HepG2 (cell line): ENCODE measurements around the gene TDRD10. TPM values are rescaled to one million over a fixed set of nuclear protein-coding genes. Genes with fewer than 3 reads are reported as not detected.

Experiments used
- ATAC-seq: fragments of 200-7000 bp; cut with Tn5 transposase; 3 replicates; pipeline ENCODE4 v1.9.1; 2020; ENCODE audit warnings: mild to moderate bottlenecking, moderate library complexity
- BruUV-seq: library from RNA; stranded (reverse); fragments of 400-500 nt; replicated peaks from 2 replicates; lab custom pipeline; 2021; lab: Mats Ljungman, UMichigan
- CTCF ChIA-PET: fragments of 300-600 bp; formaldehyde crosslinking; extraction: SDS; loops from one replicate; lab custom pipeline; 2021; ENCODE audit warnings: low total read pairs, inconsistent platforms, low intra/inter-chr PET ratio; lab: Yijun Ruan, JAX
- POLR2A ChIA-PET: fragments of 350-600 bp; sonication (Branson Sonifier 250); formaldehyde crosslinking; loops from one replicate; lab custom pipeline; 2020; ENCODE audit warnings: antibody characterized with exemption, inconsistent platforms; lab: Yijun Ruan, JAX
- DNase-seq: peaks from one replicate; pipeline ENCODE4 v3.0.0-alpha.2; 2015; ENCODE audit warnings: low spot score
- FAIRE-seq: peaks from 3 replicates; lab custom pipeline; 2011; peaks lifted over from hg19 to GRCh38; lab: Jason Lieb, UNC
- H2AFZ ChIP-seq: one replicate; pipeline ENCODE4 v1.6.1; 2011; ENCODE audit warnings: low read length, inconsistent platforms
- H3K27ac ChIP-seq: fragments of 300-600 bp; 3 replicates; pipeline ENCODE4 v1.8.0; 2011; ENCODE audit warnings: mixed run types, mild to moderate bottlenecking, mixed read lengths, low read length, inconsistent platforms; ENCODE audit not compliant: insufficient read depth; ENCODE audit errors: extremely low read length
- H3K27me3 ChIP-seq, 2 experiments: fragments of 200-600 bp in 1 of 2; 2 replicates in 1 of 2; 3 replicates in 1 of 2; pipeline versions ENCODE4 v1.6.0 to v1.8.0; 2011; ENCODE audit warnings: low read length in 2 of 2, mild to moderate bottlenecking in 2 of 2, moderate library complexity in 2 of 2, inconsistent platforms in 1 of 2; ENCODE audit not compliant: insufficient read depth in 2 of 2, control insufficient read depth in 1 of 2
- H3K36me3 ChIP-seq, 2 experiments: fragments of 200-600 bp in 1 of 2; replicated peaks in 1 of 2; 2 replicates in 1 of 2; 3 replicates in 1 of 2; pipeline versions ENCODE4 v1.5.1 to v1.8.0; 2011; ENCODE audit warnings: low read length in 2 of 2, inconsistent platforms in 1 of 2; ENCODE audit not compliant: insufficient read depth in 2 of 2, control insufficient read depth in 1 of 2
- H3K4me1 ChIP-seq: 2 replicates; pipeline ENCODE4 v1.5.1; 2012; ENCODE audit warnings: low read length, inconsistent platforms; ENCODE audit not compliant: insufficient read depth
- H3K4me2 ChIP-seq: 2 replicates; pipeline ENCODE4 v1.6.0; 2011; ENCODE audit warnings: low read depth, low read length, inconsistent platforms
- H3K4me3 ChIP-seq, 3 experiments: fragments of 200-600 bp in 1 of 3; sonication (generic), shearing (Covaris generic) in 1 of 3; replicated peaks in 1 of 3; 2 replicates each; pipeline ENCODE4 v1.5.1; 2011 to 2016; ENCODE audit warnings: low read length in 3 of 3, inconsistent platforms in 2 of 3, low read depth in 2 of 3, mild to moderate bottlenecking in 2 of 3, control low read depth in 1 of 3, mixed read lengths in 1 of 3; ENCODE audit not compliant: insufficient read depth in 1 of 3
- H3K79me2 ChIP-seq: one replicate; pipeline ENCODE4 v1.6.1; 2011; ENCODE audit warnings: low read length, inconsistent platforms; ENCODE audit not compliant: insufficient read depth
- H3K9ac ChIP-seq: 2 replicates; pipeline ENCODE4 v1.6.0; 2011; ENCODE audit warnings: mild to moderate bottlenecking, low read depth, low read length, inconsistent platforms; ENCODE audit not compliant: insufficient read depth
- H3K9me3 ChIP-seq: 2 replicates; pipeline ENCODE4 v1.5.1; 2012; ENCODE audit warnings: mild to moderate bottlenecking, low read length
- H4K20me1 ChIP-seq: 2 replicates; pipeline ENCODE4 v1.6.0; 2011; ENCODE audit warnings: inconsistent platforms, mild to moderate bottlenecking, low read length, moderate library complexity; ENCODE audit not compliant: insufficient read depth
- CENPX ChIP-seq: sonication (generic); formaldehyde crosslinking; IDR thresholded peaks from 2 replicates; pipeline ENCODE4 v1.9.0; 2021; ENCODE audit warnings: mild to moderate bottlenecking, missing genetic modification reagents, moderate library complexity
- E2F1 ChIP-seq: sonication (generic); formaldehyde crosslinking; IDR thresholded peaks from 2 replicates; pipeline ENCODE4 v1.5.0; 2020; ENCODE audit warnings: missing genetic modification reagents
- ETS1 ChIP-seq: sonication (generic); formaldehyde crosslinking; IDR thresholded peaks from 2 replicates; pipeline ENCODE4 v1.4.0; 2020; ENCODE audit warnings: missing genetic modification reagents
- KDM2A ChIP-seq: sonication (generic); formaldehyde crosslinking; IDR thresholded peaks from 2 replicates; pipeline ENCODE4 v1.4.0; 2020; ENCODE audit warnings: low read depth, missing genetic modification reagents, borderline replicate concordance
- NBN ChIP-seq: fragments of 450-650 bp; conservative IDR thresholded peaks from 2 replicates; pipeline ENCODE4 v1.6.1; 2017
- PBX2 ChIP-seq: IDR thresholded peaks from 2 replicates; pipeline ENCODE4 v1.6.1; 2016; ENCODE audit warnings: control low read depth
- SATB2 ChIP-seq: sonication (generic); formaldehyde crosslinking; IDR thresholded peaks from 2 replicates; pipeline ENCODE4 v1.5.0; 2020; ENCODE audit warnings: missing genetic modification reagents
- SIX1 ChIP-seq: sonication (generic); formaldehyde crosslinking; IDR thresholded peaks from 2 replicates; pipeline ENCODE4 v1.4.0; 2020; ENCODE audit warnings: missing genetic modification reagents, borderline replicate concordance
- SMYD3 ChIP-seq: sonication (generic); formaldehyde crosslinking; IDR thresholded peaks from 2 replicates; pipeline ENCODE4 v1.8.1; 2023; ENCODE audit warnings: mild to moderate bottlenecking, missing genetic modification reagents
- SOX13 ChIP-seq, 3 experiments: fragments of 450-650 bp in 1 of 3; sonication (generic) in 1 of 3; formaldehyde crosslinking in 1 of 3; IDR thresholded peaks in 2 of 3; conservative IDR thresholded peaks in 1 of 3; 2 replicates each; pipeline versions ENCODE4 v1.5.0 to v1.6.1; 2016 to 2020; ENCODE audit warnings: antibody characterized with exemption in 1 of 3, mild to moderate bottlenecking in 1 of 3, missing compliant biosample characterization in 1 of 3, missing genetic modification reagents in 1 of 3, moderate library complexity in 1 of 3
- SRY ChIP-seq: sonication (generic); formaldehyde crosslinking; IDR thresholded peaks from 2 replicates; pipeline ENCODE4 v1.8.0; 2022; ENCODE audit warnings: mild to moderate bottlenecking, missing genetic modification reagents
- SYNCRIP ChIP-seq: fragments of 200-400 bp; formaldehyde crosslinking; IDR thresholded peaks from 2 replicates; pipeline ENCODE4 v1.6.1; 2018; ENCODE audit warnings: mild to moderate bottlenecking, low read depth, low read length; ENCODE audit not compliant: insufficient read depth
- TCF12 ChIP-seq, 2 experiments: fragments of 450-650 bp in 1 of 2; sonication (generic) in 1 of 2; formaldehyde crosslinking in 1 of 2; IDR thresholded peaks; 2 replicates each; pipeline versions ENCODE4 v1.6.1 to v1.8.0; 2017 to 2022; ENCODE audit warnings: antibody characterized with exemption in 1 of 2, mild to moderate bottlenecking in 1 of 2, missing genetic modification reagents in 1 of 2, moderate library complexity in 1 of 2
- TFDP1 ChIP-seq: IDR thresholded peaks from 2 replicates; pipeline ENCODE4 v1.6.1; 2016; ENCODE audit warnings: missing compliant biosample characterization, missing genetic modification reagents, borderline replicate concordance
- ZNF260 ChIP-seq: sonication (generic); formaldehyde crosslinking; IDR thresholded peaks from 2 replicates; pipeline ENCODE4 v1.4.0; 2020; ENCODE audit warnings: missing genetic modification reagents, low read depth, mild to moderate bottlenecking, borderline replicate concordance
- ZNF350 ChIP-seq: sonication (generic); formaldehyde crosslinking; IDR thresholded peaks from 2 replicates; pipeline ENCODE4 v1.4.0; 2020; ENCODE audit warnings: mild to moderate bottlenecking, low read depth, missing genetic modification reagents, borderline replicate concordance
- ZNF766 ChIP-seq: sonication (generic); formaldehyde crosslinking; IDR thresholded peaks from 2 replicates; pipeline ENCODE4 v1.5.0; 2020; ENCODE audit warnings: missing genetic modification reagents, borderline replicate concordance
- ZSCAN29 ChIP-seq: sonication (generic); formaldehyde crosslinking; conservative IDR thresholded peaks from 2 replicates; pipeline ENCODE4 v1.4.0; 2020; ENCODE audit warnings: mild to moderate bottlenecking, missing genetic modification reagents
- WGBS: methylation state at CpG from one replicate; pipeline ENCODE4 v1.1.6; 2017; ENCODE audit warnings: low lambda C conversion rate; 5-methylcytosine and 5-hydroxymethylcytosine counted together
- in situ Hi-C: cut with HindIII; loops from 2 replicates; pipeline ENCODE4 v1.10.0; 2017; ENCODE audit warnings: low pct_unique_long_range_greater_than_20kb; ENCODE audit not compliant: extremely low pct_ligation_motif_present
- intact Hi-C: fragments of 100-400 bp; cut with micrococcal nuclease; formaldehyde crosslinking; loops from one replicate; pipeline ENCODE4 v1.10.0; 2022; ENCODE audit not compliant: unreplicated experiment
- polyA plus RNA-seq, 8 experiments: library from polyadenylated mRNA; depleted of rRNA in 3 of 8; stranded (reverse) in 7 of 8; unstranded in 1 of 8; fragments of >200 nt; fragmentation: Illumina TruSeq in 4 of 8; extraction: Trizol in 4 of 8; gene quantifications; 2 replicates each; pipeline versions ENCODE4 v1.2.1 to v1.2.3, GENCODE V29; 2011 to 2016; ENCODE audit warnings: low read depth in 4 of 8, missing spikeins in 1 of 8, mixed read lengths in 1 of 8; ENCODE audit not compliant: insufficient read depth in 1 of 8
- total RNA-seq, 5 experiments: library from RNA; depleted of rRNA; stranded (reverse); fragments of >200 nt; fragmentation: Illumina TruSeq; extraction: Trizol; gene quantifications; 2 replicates each; pipeline ENCODE4 v1.2.3, GENCODE V29; 2016; ENCODE audit warnings: low read depth in 1 of 5

The TDRD10 gene
- total and polyA plus RNA-seq, 2 of the 13 experiments (the other 11 are each of a cell fraction or from before 2014, with no cell fraction given) = not detected

- TF ChIP-seq PBX2 (CRISPR knock-in tag) (no peak), CENPX (no peak), ZSCAN29 (CRISPR knock-in tag) (no peak), NBN (no peak), SOX13 (IDR thresholded peaks at IDR 0.05) (no peak), SOX13 (CRISPR knock-in tag; conservative IDR thresholded peaks at IDR 0.05 in 1 of 2, IDR thresholded peaks at IDR 0.05 in 1 of 2) (no peak), ZNF350 (CRISPR knock-in tag) (no peak), KDM2A (no peak), E2F1 (no peak), TCF12 (IDR thresholded peaks at IDR 0.05) (no peak), TCF12 (CRISPR knock-in tag; IDR thresholded peaks at IDR 0.05) (no peak), SATB2 (CRISPR knock-in tag) (no peak)
These were observed 8.7 kb upstream of the TDRD10 start (continued) for GRCh38 chr1:154493276-154493675.

GRCh38 chr1:154495496-154496273, 6.3 kb upstream of the TDRD10 start:
- ATAC-seq = no peak
- H4K20me1 ChIP-seq = no peaks in the 10 kb centered on the region
- intact Hi-C loops (no loop called here), in situ Hi-C loops (no loop called here)
- H3K4me2 ChIP-seq = no peak overlapping the region
- H3K9ac ChIP-seq = no peak overlapping the region
- H3K79me2 ChIP-seq = no peaks in the 10 kb centered on the region
- ChIA-PET POLR2A (no interaction called here), CTCF (no interaction called here)
- H2AFZ ChIP-seq = no peak overlapping the region
- no peak for DNase-seq
- no TSS peak for BruUV-seq
- H3K27me3 ChIP-seq = peaks cover 4 to 41% of the 10 kb centered on the region in 2 experiments; a peak in 3 of 5 replicates
- WGBS = 43% methylated on average over 8 of the region's 8 CpGs
- H3K27ac ChIP-seq = no peak overlapping the region
- H3K4me3 ChIP-seq = no peak overlapping the region
- H3K36me3 ChIP-seq = no peaks in the 10 kb centered on the region
- FAIRE-seq = no peak
- peaks cover 12% of the 10 kb centered on the region for H3K4me1 ChIP-seq
- no peaks in the 10 kb centered on the region for H3K9me3 ChIP-seq
- TF ChIP-seq TFDP1 (CRISPR knock-in tag) (no peak), ZNF766 (CRISPR knock-in tag) (no peak), SIX1 (CRISPR knock-in tag) (no peak), SRY (CRISPR knock-in tag) (no peak), ETS1 (no peak), SYNCRIP (no peak), ZNF260 (CRISPR knock-in tag) (no peak), SMYD3 (CRISPR knock-in tag) (no peak)
